NCI-H69 (cell line): ENCODE data around the gene FUT2.
"Not testable (repeated sequence)": the region's sequence is repeated elsewhere in the genome, so short reads cannot be mapped to it uniquely, and the experiment has no call there.

Experiments
- DNase-seq: peaks from one replicate; lab custom pipeline; 2025; lab: John Stamatoyannopoulos, UW

FUT2 gene

GRCh38 chr19:48702701-48703100, 6.9 kb downstream of the FUT2 start:
- no peak for DNase-seq

GRCh38 chr19:48703316-48703715, 7.5 kb downstream of the FUT2 start:
- no peak for DNase-seq

- DNase-seq = peak; percentile 48
Measured at GRCh38 chr19:48705431-48705830, 9.7 kb downstream of the FUT2 start.

- DNase-seq = peak; percentile 18
Measured at GRCh38 chr19:48708471-48708870, 12.7 kb downstream of the FUT2 start.

DNA sequence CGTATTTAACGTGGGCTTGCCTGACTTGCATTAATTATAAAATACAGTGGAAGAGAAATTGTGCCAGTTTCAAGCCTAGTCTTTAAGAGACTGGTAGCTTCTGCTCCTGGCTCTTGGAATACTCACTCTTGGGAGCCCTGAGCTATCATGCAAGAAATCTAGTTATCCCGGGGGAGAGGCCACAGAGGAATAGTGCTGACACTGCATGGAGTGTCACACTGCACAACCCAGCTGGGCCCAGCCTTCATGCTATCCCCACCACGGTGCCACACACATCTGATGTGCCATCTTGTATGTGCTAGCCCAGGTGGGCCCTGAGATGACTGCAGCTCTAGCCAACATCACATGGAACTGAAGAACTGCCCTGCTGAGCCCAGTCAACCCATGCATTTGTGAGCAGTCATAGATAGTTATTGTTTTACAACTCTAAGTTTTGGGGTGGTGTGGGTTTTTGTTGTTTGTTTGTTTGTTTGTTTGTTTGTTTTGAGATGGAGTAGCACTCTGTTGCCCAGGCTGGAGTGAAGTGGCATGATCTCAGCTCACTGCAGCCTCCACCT, 15.4 kb downstream of the FUT2 start:
- DNase-seq = no peak

GRCh38 chr19:48713041-48713863, 17.5 kb downstream of the FUT2 start:
- DNase-seq = peak; percentile 30

DNA sequence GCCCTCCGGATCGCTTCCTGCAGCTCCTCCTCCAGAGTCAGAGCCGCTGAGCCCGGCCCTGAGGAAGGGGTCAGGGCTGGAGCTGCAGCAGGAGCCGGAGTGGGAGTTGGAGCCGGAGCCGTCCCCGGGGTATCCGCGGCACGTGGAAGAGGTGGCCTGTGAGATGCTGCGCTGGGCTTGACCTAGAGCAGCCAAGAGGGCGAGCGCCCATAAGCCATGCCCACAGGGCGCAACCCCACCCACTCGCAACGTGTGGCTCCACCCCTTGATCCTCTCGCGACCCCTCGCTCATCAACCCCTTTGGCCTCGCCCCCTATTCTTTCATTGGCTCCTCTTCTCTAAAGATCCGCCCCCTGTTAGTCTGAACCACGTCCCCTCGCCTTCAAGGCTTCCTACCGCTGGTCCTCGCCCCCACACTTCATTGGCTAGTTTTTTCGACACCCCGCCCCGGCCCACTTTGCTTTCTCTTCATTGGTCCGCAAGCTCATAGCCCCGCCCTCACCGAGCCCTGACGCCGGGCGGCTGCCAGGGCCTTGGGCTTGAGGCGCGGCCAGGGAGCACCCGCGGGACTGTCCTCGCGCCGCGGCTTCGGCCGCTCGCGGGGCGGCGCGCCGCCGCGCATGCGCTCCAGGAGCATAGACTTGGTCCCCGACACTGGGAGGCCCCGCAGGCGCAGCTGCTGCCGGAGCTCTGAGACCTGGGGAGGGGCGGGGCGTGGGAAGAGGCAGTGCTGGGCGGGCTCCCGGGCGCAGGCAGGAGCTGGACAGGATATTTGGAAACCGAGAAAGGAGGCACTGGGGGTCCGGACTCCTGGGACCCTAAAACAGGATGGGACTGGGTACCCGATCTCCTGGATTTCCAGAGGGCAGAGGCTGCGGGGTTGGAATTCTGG, 18.3 kb downstream of the FUT2 start:
- DNase-seq = peak; percentile 100

DNA sequence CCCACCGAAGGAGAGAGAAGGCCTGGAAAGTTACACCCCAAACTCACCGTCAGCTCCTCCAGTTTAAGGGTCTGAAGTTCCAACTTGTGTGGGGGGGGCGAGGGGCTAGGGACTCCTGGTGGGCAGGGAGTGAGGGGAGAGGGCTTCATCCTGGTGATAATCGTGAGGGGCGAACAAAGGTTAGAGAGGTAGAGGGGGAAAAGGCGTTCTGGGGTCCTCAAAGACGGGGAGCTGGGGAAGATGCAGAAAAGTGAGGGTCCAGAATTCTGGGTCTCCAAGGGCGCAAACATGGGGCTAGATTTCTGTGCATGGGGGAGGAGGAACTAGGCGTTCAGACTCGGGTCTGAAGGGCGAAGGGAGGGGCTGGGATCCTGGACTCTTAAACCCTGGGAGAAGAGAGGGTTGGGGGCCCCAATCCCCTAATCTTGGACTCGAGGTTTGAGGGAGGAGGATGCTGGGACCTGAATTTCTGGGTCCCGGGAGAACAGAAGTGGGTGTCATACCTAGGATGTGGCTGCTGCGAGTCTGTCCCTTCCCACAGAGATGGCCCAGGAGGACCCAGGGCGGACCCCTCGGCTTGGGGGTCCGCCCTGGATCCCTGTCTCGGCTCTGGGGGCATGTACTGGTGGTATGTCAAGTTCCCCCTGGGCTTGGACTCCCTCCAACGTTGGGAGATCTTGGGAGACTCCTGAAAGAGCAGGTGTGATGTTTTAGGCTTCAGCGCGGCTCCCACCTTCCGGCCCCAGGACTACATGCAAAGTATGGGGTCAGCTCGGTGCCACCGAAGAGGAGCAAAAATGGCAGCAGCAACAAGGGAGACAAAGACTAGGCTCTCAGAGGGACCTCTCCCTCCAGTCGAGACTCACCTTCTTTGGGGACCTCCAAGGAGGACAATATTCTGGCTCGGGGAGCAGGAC, 19.2 kb downstream of the FUT2 start:
- no peak for DNase-seq

- DNase-seq = peak; percentile 10
Measured at GRCh38 chr19:48715681-48716171, 20.0 kb downstream of the FUT2 start.

- DNase-seq = peak; percentile 81
Measured at GRCh38 chr19:48716562-48717291, 21.0 kb downstream of the FUT2 start.

DNA sequence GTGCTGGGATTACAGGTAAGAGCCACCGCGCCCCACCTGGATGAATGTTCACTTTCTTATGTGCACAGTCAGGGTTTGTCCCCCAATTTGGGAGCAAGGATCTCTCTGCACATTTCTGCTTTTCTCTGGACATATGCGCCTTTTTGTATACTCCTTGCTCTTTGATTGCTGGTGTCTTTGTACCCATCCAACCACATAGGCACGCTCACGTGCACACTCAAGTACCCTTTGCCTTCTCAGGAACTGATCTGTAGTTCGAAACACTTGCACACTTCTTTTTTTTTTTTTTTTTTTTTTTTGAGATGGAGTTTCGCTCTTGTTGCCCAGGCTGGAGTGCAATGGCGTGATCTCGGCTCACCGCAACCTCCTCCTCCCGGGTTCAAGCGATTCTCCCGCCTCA, 22.3 kb downstream of the FUT2 start:
- not testable (repeated sequence) for DNase-seq

DNA sequence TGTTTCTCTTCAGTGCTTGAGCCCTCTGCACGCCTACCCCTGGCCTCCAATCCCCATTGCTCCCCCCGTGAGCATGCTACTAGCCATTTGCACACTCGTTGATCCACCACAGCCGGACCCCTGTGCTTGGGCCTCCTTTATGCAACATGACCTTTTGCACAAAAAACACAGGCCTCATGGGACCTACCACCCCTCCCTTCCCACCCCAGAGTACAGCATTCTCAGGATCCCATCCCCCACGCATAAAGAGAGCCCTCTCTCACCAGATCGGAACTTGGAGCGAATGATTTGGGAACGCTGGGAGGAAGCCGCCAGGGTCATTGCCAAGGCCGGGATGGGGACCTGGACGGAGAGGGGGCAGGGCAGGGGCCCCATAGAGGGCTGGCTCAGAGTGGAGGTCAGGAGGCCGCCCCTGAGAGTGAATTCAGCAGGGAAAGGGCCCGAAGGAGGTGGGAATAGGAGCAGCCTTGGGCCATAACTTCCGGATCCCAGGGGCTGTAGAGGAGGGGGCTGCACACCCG, 23.0 kb downstream of the FUT2 start:
- DNase-seq = no peak

DNA sequence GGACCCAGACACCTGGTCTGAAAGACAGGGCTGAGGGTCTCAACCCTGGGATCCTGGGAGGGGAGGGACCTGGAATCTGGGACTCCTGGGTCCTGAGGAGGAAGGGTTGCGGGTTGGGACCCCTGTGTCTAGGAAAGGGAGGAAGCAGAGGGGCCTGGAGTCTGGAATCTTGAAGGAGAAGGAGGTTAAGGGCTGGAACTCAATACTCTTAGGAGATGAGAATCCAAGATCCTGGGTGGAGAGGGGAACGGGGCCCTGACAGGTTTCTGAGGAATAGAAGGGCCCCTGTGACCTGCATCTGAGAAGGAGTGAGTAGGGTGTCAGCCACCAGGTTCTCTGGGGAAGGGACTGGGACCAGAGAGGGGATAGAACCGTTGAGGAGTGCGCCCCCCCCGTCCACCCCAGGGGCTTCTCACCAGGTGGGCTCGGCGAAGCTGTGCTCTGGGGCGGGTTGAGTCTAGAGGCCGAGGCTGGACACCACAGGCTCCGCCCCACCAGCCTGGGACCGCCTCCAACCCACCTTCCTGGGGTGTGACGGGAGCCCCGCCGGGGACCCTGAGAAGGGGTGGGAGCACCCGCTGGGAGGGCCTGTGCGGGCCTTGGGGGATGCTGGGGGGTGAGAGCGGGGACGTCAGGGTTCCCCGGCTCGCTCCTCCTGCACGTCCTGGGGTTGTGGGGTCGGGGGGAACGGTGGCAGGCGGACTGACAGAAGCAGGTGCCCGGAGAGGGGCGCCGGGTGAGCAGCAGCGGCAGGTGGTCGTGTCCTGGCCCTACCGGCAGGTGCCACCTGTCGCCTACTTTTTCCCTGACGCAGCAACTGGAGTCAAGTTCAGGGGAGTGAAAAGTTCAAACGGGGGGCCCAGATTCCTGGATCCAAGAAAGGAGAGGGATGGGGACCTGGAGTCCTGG, 23.7 kb downstream of the FUT2 start, which contains the start of gene MAMSTR:
Gene MAMSTR (minus strand): TSS at position 463 of the 909 bp plus-strand sequence. CDS start 694 bp downstream, outside the sequence.
- no peak for DNase-seq

- DNase-seq = no peak
Measured at GRCh38 chr19:48720251-48720612, 24.5 kb downstream of the FUT2 start.

- peak; percentile 100 for DNase-seq
Measured at GRCh38 chr19:48720613-48721296, 25.0 kb downstream of the FUT2 start.

DNA sequence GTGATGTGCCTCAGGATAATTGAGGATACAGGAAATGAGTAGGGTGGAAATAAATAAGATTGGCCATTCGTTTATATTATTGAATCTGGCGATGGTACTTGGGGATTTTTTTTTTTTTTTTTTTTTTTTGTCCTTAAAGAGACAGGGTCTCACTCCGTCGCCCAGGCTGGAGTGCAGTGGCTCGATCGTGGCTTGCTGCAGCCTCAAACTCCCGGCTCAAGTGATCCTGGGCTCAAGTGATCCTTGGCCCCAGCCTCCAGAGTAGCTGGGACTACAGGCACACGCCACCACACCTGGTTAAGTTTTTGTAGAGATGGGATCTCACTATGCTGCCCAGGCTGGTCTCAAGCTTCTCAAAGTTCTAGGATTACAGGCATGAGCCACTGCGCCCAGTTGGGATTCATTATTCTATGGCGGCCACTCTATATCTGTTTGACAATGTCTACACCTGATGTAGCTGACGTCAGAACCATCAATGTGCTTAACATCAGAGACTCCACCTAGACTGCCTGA, 26.5 kb downstream of the FUT2 start:
- no peak for DNase-seq

DNA sequence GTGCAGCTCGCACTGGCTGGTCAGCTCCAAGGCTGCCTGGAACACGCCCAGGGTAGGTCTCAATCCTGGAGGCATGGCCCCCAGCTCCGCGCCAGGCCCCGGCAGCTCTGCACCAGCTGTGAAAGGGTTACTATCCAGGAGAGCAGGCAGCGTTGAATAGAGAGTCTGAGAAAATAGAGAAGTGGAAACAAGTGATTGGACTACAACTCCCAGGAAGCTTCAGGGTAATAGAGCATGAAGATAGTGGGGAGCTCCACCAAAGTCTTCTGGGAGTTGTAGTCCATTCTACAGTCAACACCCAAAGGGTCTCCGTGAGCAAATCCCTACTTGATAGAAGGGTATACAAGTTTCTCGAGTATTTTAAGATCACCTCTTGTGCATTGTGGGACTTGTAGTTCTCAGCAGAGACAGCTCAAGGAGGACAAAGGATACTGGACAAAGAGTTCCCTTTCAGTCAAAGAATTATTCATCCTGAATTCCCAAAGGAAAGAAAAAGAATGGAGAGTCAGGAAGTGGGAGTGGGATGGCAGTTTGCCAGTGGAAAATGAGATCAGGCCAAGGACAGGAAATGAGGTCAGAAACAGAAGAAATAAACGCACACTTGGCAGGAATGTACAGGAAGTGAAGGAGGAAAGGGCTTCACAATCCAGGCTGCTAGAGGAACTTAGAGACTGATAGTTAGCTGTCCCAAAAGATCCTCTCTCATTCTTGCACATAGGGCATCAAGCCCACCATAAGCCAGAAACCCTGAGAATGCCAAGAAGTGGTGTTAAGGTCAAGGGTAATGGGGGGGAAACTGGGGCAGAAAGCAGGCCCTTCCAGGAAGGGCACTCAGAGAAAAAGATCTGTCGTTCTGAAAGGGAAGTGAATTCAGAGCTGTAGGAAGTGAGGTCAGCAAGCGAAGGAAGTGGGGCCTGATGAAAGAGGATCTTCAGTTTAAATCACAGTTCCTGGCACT, 29.3 kb downstream of the FUT2 start:
- peak; percentile 88 for DNase-seq
